LNCAP (cell line): ENCODE measurements around the gene VOPP1.

Source experiments
- TF ChIP-seq, protein P1 (sequence below): fragments of 450-650 bp; IDR thresholded peaks from 2 replicates; pipeline ENCODE4 v1.5.1; 2017; ENCODE audit warnings: mild to moderate bottlenecking

VOPP1 gene

DNA sequence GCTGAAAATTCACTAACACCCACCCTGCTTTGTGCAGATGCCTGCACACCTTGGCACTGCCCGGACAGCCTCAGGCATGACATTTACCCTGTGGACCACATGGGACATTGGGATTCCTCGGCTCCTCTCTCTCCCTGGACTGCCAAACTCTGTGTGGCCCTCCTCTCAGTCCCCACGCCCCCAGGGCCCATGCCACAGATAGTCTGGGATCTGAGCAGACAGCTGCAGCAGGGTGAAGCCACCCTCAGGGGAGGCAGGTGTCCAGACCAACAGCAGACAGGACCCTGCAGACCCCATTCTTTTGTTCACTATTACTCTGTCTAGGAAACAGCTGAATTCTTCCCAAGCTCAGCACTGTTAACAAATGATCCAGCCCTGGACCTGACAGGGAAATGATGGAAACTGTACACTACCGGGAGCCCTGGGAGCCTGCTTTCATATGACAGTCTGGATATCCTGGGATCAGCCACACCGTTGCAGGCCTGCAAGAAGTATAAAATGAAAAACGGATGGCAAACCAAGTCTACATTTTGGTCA, 83.4 kb downstream of the VOPP1 start:
- TF ChIP-seq, protein P1, sequence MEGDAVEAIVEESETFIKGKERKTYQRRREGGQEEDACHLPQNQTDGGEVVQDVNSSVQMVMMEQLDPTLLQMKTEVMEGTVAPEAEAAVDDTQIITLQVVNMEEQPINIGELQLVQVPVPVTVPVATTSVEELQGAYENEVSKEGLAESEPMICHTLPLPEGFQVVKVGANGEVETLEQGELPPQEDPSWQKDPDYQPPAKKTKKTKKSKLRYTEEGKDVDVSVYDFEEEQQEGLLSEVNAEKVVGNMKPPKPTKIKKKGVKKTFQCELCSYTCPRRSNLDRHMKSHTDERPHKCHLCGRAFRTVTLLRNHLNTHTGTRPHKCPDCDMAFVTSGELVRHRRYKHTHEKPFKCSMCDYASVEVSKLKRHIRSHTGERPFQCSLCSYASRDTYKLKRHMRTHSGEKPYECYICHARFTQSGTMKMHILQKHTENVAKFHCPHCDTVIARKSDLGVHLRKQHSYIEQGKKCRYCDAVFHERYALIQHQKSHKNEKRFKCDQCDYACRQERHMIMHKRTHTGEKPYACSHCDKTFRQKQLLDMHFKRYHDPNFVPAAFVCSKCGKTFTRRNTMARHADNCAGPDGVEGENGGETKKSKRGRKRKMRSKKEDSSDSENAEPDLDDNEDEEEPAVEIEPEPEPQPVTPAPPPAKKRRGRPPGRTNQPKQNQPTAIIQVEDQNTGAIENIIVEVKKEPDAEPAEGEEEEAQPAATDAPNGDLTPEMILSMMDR, result no peak

DNA sequence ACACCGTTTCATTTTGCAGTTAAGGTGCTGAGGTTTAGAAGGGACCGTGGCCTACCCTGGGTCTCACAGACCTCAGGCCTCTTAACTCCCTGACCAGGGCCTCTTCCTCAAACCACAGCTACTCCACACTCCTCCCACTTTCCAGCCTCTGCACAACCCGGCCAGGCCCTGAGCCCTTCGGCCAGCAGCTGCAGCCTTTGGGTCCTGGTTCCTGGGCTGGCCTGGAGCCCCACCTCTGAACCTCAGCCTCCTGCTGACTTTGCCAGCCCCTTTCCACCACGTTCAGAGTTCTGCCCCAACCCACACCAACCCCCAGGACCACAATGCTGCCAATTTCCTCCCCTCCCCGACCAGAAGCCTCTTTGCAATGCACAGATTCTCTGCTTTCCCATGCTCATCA, 84.1 kb downstream of the VOPP1 start:
- TF ChIP-seq, protein P1, result no peak

DNA sequence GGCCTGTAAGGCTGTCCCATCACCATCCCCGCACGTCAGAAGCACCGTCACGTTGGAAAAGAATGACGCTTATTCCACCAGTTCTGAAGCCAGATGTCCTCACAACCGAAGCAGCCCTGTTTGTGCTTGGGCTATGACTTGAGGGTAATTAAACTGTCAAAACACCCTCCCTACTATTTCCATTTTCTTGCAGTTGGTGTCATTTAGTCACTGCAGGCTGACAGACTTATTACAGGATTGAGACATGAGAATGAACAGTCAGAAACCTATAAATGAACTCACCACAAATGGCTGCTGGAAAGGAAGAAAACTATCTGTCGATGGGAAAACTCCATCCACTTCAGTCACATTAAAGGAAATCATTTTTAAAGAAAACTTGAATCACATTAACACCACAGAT, 85.3 kb downstream of the VOPP1 start:
- TF ChIP-seq, protein P1, result no peak

DNA sequence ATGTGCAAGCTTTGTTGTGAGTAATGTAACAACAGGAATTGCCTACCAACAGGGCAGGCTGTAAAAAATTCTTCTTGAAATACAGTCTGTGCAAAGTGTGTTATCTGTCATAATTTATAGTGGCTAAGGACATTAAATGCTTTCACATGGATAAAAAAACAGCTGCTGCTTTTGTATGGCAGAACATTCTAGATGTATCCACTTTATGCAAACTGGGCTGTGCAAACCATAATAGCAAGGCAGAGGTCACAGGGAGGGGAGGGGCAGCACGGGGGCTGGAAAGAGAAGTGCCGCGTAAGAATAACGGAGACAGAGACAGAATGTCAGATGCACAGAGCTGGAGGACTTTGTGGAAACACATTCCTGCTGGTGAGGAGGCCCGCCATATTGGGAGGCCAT, 86.1 kb downstream of the VOPP1 start:
- TF ChIP-seq, protein P1, result no peak

DNA sequence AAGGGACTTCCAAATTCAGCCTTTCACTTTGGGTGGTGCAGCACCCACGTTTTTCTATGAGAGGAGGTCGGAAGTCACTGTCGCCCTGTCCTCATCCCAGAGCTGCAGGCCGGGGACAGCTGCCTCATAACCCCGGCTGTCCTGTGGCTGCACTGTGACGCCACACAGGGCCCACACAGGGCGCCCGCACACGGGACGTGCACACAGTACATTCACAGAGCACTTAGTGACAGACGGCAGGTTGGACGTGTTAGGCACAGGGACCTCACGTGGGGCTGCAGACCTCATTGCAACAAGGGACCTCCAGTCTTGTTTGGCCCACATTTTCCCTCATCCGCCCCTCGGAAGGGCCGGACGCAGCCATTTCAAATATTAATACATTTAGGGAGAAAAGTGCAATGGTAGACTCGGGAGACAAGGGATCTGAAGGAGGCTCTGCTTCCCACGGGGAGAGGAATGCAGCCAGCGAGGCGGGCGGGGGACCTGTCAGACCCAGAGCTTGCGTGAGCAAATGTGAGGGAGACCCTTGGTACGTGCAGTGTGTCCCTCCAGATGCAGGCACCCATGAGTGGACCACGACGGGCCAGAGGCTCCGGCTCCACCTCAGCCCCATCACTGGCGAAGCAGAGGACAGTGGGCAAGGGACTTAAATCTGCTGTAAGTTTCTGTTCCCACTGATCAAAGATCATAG, 86.7 kb downstream of the VOPP1 start:
- TF ChIP-seq, protein P1, result no peak

DNA sequence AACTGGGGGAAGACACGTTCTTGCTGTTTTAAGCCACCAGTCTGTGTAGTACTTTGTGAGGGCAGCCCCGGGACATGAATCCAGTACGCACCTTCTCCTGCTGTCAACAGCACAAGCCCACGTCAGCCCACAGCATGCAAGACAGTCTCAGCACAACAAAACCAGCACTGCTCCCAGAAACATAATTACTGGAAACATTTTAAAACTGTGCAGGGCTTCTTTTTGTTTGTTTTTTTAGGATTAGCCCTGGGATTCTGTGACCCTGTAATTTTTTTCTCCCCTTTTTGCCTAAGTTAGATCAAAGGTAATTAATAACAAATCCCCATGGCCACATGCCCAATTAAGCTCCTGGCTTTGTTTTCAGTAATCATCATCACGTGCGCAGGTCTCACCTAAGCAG, 87.5 kb downstream of the VOPP1 start:
- TF ChIP-seq, protein P1, result no peak

DNA sequence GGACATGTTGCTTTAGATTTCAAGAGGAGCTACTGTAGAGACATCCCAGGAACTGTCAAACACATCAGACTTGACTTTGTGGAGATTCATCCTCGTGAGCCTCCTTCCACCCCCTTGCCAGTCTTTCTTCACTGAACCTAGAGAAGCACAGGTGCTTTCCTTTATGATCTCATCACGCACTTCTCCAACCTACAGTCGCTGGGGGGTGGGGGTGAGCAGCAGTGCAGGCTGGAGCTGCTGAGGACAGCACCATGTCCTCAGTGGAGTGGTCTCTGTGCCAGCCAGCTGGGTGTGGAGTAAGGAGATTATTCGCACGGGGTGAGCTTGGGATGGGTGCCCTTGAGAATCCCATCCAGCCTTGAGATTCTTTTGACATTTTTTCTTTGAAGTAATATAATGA, 88.1 kb downstream of the VOPP1 start:
- TF ChIP-seq, protein P1, result no peak
